Measurements from ENCODE around the gene PRKCE. TPM values are rescaled to one million over a fixed set of nuclear protein-coding genes. Genes with fewer than 3 reads are reported as not detected.

PRKCE gene
- total RNA-seq, 1 experiment from 2014 or later, result 14.8 TPM

DNA sequence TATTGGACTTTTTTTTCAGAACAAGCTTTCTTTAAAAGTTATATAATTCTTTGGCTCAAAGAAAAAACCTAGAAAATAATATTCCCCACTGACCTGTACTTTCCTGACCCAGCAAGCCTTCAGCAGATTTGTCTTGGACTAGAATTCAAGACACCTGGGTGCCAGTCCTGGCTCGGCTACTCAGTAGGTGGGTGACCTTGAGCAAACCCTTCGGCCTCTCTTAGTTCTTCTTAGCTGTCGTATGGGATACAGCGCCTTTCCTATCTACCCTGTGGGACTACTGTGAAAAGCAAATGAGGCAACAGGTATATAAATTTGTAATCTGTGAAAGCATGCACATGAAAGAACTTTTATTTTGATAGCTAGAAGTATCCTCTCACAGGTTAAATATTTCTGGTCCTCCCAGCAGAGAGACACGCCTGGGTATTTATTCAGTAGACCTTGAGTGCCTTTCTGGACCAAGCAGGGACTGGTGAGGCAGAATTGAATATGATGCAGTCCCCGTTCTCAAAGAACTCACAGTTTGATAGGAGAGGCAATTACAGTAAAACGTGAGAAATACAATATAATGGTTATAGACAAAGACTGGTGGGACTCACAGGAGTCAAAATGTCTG, 576.3 kb downstream of the PRKCE start:
- Histone ChIP-seq H3K27ac (ENCODE audit: low read depth, low read length) (no peak overlapping the region), H3K4me2 (ENCODE audit: low read length) (no peak overlapping the region), H3K4me3 (replicated peaks in 1 of 2; ENCODE audit: low read depth in 1 of 2, low read length in 2 of 2) (no peak overlapping the region), H2AFZ (ENCODE audit: low read depth, low read length, poor library complexity, severe bottlenecking) (no peak overlapping the region), H3K27me3 (ENCODE audit: insufficient read depth, low read length) (no peaks in the 10 kb centered on the region), H3K79me2 (ENCODE audit: insufficient read depth, low read length) (no peaks in the 10 kb centered on the region), H3K9ac (ENCODE audit: low read length) (no peak overlapping the region), H3K36me3 (ENCODE audit: control insufficient read depth in 1 of 2, insufficient read depth in 2 of 2, low read length in 2 of 2) (no peaks in the 10 kb centered on the region), H4K20me1 (ENCODE audit: insufficient read depth) (no peaks in the 10 kb centered on the region), H3K9me2 (ENCODE audit: insufficient read depth) (no peaks in the 10 kb centered on the region), H3K9me3 (ENCODE audit: control insufficient read depth in 1 of 2, insufficient read depth in 1 of 2, low read depth in 1 of 2, low read length in 2 of 2) (no peaks in the 10 kb centered on the region), H3K4me1 (ENCODE audit: control insufficient read depth in 1 of 2, insufficient read depth in 2 of 2, low read length in 2 of 2) (peaks cover 10 to 19% of the 10 kb centered on the region in 2 experiments; a peak in 2 of 4 replicates)
- BruUV-seq (replicated peaks), result no TSS peak
- ATAC-seq (no peak), DNase-seq (ENCODE audit: low read depth, low spot score) (no peak)
- RAD21 ChIA-PET (ENCODE audit: low non-redundant PET in 1 of 2, low total read pairs in 2 of 2, uncharacterized antibody in 2 of 2, unreplicated experiment in 2 of 2), result no interaction called here
- CTCF ChIA-PET, result interaction anchor here (0.6 kb wide), 1 partner anchor 149 kb away, joined by 3 read pairs; no protein-coding TSS in a partner anchor
- TF ChIP-seq SIN3A (IDR thresholded peaks at IDR 0.05; ENCODE audit: low read depth), result no peak
- TF ChIP-seq POLR2AphosphoS5 (IDR thresholded peaks at IDR 0.05; ENCODE audit: low read depth, low read length), result no peak
- intact Hi-C loops (cut with micrococcal nuclease), result no loop called here
- POLR2A ChIA-PET, result no interaction called here

DNA sequence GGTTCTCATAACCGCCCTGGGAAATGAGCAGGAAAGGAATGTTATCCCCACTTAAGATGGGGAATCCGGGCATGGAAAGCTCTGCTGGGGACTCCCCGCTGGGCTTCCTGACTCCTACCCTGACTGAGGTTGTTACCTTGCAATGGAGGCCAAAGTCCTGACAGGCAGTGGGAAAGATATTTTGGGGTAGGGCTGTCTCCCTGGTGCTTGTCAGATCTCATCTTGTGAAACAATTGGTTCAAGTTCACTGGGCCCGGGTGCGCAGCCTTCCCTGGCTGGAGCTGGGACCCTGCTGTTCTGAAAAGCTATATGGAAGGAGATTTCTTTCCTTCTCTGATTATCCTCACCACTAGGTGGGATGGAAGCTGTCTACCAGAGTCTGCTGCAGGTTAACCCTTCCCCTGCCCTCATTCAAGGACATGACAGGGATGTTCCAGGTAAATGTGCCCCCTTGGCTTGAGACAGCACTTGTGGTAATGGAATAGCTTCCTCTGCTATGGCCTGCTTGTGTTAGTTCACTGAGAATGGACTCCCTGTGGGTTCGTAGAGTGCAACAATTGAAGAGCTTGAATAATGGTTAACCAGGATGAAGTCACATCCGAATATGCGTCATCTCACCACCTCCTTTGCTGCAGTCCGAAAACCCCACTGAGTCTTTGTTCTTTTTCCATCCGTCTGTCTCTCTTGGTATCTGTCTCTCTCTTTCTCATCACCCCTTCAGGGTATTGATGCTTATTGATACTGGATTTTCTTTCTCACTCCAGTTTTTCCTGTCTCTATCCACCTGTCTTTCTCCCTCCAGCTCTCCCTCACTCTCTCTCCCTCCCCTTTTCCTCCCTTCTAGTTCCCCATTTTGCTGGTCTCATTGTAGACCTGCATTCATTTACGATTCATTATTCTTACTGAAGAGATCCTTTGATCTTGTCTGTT, 577.9 kb downstream of the PRKCE start:
- H3K4me2 ChIP-seq (ENCODE audit: low read length), result no peak overlapping the region
- no peak overlapping the region for H2AFZ ChIP-seq (ENCODE audit: low read depth, low read length, poor library complexity, severe bottlenecking)
- ATAC-seq (no peak), DNase-seq (ENCODE audit: low read depth, low spot score) (no peak)
- intact Hi-C loops (cut with micrococcal nuclease), result no loop called here
- RAD21 ChIA-PET (ENCODE audit: low non-redundant PET in 1 of 2, low total read pairs in 2 of 2, uncharacterized antibody in 2 of 2, unreplicated experiment in 2 of 2), result no interaction called here
- POLR2A ChIA-PET, result no interaction called here
- H3K27ac ChIP-seq (ENCODE audit: low read depth, low read length), result no peak overlapping the region
- TF ChIP-seq, protein P1, sequence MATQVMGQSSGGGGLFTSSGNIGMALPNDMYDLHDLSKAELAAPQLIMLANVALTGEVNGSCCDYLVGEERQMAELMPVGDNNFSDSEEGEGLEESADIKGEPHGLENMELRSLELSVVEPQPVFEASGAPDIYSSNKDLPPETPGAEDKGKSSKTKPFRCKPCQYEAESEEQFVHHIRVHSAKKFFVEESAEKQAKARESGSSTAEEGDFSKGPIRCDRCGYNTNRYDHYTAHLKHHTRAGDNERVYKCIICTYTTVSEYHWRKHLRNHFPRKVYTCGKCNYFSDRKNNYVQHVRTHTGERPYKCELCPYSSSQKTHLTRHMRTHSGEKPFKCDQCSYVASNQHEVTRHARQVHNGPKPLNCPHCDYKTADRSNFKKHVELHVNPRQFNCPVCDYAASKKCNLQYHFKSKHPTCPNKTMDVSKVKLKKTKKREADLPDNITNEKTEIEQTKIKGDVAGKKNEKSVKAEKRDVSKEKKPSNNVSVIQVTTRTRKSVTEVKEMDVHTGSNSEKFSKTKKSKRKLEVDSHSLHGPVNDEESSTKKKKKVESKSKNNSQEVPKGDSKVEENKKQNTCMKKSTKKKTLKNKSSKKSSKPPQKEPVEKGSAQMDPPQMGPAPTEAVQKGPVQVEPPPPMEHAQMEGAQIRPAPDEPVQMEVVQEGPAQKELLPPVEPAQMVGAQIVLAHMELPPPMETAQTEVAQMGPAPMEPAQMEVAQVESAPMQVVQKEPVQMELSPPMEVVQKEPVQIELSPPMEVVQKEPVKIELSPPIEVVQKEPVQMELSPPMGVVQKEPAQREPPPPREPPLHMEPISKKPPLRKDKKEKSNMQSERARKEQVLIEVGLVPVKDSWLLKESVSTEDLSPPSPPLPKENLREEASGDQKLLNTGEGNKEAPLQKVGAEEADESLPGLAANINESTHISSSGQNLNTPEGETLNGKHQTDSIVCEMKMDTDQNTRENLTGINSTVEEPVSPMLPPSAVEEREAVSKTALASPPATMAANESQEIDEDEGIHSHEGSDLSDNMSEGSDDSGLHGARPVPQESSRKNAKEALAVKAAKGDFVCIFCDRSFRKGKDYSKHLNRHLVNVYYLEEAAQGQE (IDR thresholded peaks at IDR 0.05; ENCODE audit: low read depth), result no peak
- no peak for TF ChIP-seq YY1 (IDR thresholded peaks at IDR 0.05; ENCODE audit: extremely low read depth, insufficient replicate concordance, low read depth, low read length)
- TF ChIP-seq POLR2A (IDR thresholded peaks at IDR 0.05; ENCODE audit: borderline replicate concordance, extremely low read depth, insufficient read depth, insufficient read length), result no peak
- TF ChIP-seq RAD21 (IDR thresholded peaks at IDR 0.05; ENCODE audit: low read depth), result peak; percentile 17; the same call in 1 of the 2 replicates
- TF ChIP-seq FOSL1 (IDR thresholded peaks at IDR 0.05; ENCODE audit: low read depth), result no peak
- TF ChIP-seq, protein P2, sequence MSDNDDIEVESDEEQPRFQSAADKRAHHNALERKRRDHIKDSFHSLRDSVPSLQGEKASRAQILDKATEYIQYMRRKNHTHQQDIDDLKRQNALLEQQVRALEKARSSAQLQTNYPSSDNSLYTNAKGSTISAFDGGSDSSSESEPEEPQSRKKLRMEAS (IDR thresholded peaks at IDR 0.05), result no peak
- no peak for TF ChIP-seq ZNF274 (IDR thresholded peaks at IDR 0.05; ENCODE audit: low read depth, low read length)
- no peak for TF ChIP-seq ZFX (IDR thresholded peaks at IDR 0.05)
- TF ChIP-seq, protein P3, sequence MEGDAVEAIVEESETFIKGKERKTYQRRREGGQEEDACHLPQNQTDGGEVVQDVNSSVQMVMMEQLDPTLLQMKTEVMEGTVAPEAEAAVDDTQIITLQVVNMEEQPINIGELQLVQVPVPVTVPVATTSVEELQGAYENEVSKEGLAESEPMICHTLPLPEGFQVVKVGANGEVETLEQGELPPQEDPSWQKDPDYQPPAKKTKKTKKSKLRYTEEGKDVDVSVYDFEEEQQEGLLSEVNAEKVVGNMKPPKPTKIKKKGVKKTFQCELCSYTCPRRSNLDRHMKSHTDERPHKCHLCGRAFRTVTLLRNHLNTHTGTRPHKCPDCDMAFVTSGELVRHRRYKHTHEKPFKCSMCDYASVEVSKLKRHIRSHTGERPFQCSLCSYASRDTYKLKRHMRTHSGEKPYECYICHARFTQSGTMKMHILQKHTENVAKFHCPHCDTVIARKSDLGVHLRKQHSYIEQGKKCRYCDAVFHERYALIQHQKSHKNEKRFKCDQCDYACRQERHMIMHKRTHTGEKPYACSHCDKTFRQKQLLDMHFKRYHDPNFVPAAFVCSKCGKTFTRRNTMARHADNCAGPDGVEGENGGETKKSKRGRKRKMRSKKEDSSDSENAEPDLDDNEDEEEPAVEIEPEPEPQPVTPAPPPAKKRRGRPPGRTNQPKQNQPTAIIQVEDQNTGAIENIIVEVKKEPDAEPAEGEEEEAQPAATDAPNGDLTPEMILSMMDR (IDR thresholded peaks at IDR 0.05 in 2 of 3, conservative IDR thresholded peaks at IDR 0.05 in 1 of 3; ENCODE audit: borderline replicate concordance in 1 of 3, insufficient read depth in 1 of 3, low read depth in 2 of 3, low read length in 2 of 3), result peak; percentile 3 to 20 (median 18); a peak in 1 of 6 replicates
- H4K20me1 ChIP-seq (ENCODE audit: insufficient read depth), result no peaks in the 10 kb centered on the region
- H3K9me3 ChIP-seq (ENCODE audit: control insufficient read depth in 1 of 2, insufficient read depth in 1 of 2, low read depth in 1 of 2, low read length in 2 of 2), result no peaks in the 10 kb centered on the region
- no peaks in the 10 kb centered on the region for H3K27me3 ChIP-seq (ENCODE audit: insufficient read depth, low read length)
- CTCF ChIA-PET, result interaction anchor here (0.7 to 1.4 kb wide), 3 partner anchors 10 to 136 kb away, joined by 3 to 4 read pairs (median 4); no protein-coding TSS in a partner anchor
- H3K79me2 ChIP-seq (ENCODE audit: insufficient read depth, low read length), result no peaks in the 10 kb centered on the region
- H3K9ac ChIP-seq (ENCODE audit: low read length), result no peak overlapping the region
- no peaks in the 10 kb centered on the region for H3K9me2 ChIP-seq (ENCODE audit: insufficient read depth)
- peaks cover 8 to 15% of the 10 kb centered on the region in 2 experiments; a peak in 2 of 4 replicates for H3K4me1 ChIP-seq (ENCODE audit: control insufficient read depth in 1 of 2, insufficient read depth in 2 of 2, low read length in 2 of 2)
- no peaks in the 10 kb centered on the region for H3K36me3 ChIP-seq (ENCODE audit: control insufficient read depth in 1 of 2, insufficient read depth in 2 of 2, low read length in 2 of 2)
- no peak overlapping the region for H3K4me3 ChIP-seq (replicated peaks in 1 of 2; ENCODE audit: low read depth in 1 of 2, low read length in 2 of 2)
- BruUV-seq (replicated peaks), result no TSS peak
